ENCODE results near the gene PSME2.

DNA sequence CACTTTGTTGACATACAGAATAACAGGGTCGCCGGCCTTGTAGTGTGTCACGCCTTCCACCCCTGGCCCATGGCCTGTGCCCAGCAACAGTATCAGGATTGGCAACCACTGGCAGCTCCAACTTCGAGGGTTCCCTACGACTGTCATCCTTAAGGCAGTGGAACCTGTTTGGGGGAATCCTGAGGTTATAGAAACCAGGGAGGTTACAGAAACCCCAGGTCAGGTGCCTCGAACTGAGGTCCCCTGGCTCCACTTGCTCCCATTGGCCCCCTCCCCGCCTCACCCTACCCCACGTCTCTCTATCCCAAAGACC is 48.4 kb upstream of the PSME2 start:
- no peak for TF ChIP-seq YY1 (tag by site-specific recombination; IDR thresholded peaks at IDR 0.05)
- TF ChIP-seq, protein P1, sequence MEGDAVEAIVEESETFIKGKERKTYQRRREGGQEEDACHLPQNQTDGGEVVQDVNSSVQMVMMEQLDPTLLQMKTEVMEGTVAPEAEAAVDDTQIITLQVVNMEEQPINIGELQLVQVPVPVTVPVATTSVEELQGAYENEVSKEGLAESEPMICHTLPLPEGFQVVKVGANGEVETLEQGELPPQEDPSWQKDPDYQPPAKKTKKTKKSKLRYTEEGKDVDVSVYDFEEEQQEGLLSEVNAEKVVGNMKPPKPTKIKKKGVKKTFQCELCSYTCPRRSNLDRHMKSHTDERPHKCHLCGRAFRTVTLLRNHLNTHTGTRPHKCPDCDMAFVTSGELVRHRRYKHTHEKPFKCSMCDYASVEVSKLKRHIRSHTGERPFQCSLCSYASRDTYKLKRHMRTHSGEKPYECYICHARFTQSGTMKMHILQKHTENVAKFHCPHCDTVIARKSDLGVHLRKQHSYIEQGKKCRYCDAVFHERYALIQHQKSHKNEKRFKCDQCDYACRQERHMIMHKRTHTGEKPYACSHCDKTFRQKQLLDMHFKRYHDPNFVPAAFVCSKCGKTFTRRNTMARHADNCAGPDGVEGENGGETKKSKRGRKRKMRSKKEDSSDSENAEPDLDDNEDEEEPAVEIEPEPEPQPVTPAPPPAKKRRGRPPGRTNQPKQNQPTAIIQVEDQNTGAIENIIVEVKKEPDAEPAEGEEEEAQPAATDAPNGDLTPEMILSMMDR (tag by site-specific recombination; IDR thresholded peaks at IDR 0.05), result no peak
- no peak for TF ChIP-seq ZNF623 (tag by site-specific recombination; IDR thresholded peaks at IDR 0.05)
- no peak for TF ChIP-seq OSR2 (tag by site-specific recombination; IDR thresholded peaks at IDR 0.05)
- TF ChIP-seq TCF7L2 (IDR thresholded peaks at IDR 0.05; ENCODE audit: borderline replicate concordance, low read depth, low read length), result no peak
- TF ChIP-seq ZBTB8A (tag by site-specific recombination; IDR thresholded peaks at IDR 0.05), result no peak
- TF ChIP-seq ZNF274 (IDR thresholded peaks at IDR 0.05; ENCODE audit: low read length), result no peak
- TF ChIP-seq ZNF274 (tag by site-specific recombination; IDR thresholded peaks at IDR 0.05; ENCODE audit: borderline replicate concordance), result no peak
- TF ChIP-seq ZNF24 (tag by site-specific recombination; IDR thresholded peaks at IDR 0.05), result no peak
- no peak for TF ChIP-seq ZNF114 (tag by site-specific recombination; IDR thresholded peaks at IDR 0.05)
- TF ChIP-seq ZBTB17 (tag by site-specific recombination; IDR thresholded peaks at IDR 0.05), result no peak
- TF ChIP-seq ZNF621 (tag by site-specific recombination; IDR thresholded peaks at IDR 0.05), result no peak
- TF ChIP-seq, protein P2, sequence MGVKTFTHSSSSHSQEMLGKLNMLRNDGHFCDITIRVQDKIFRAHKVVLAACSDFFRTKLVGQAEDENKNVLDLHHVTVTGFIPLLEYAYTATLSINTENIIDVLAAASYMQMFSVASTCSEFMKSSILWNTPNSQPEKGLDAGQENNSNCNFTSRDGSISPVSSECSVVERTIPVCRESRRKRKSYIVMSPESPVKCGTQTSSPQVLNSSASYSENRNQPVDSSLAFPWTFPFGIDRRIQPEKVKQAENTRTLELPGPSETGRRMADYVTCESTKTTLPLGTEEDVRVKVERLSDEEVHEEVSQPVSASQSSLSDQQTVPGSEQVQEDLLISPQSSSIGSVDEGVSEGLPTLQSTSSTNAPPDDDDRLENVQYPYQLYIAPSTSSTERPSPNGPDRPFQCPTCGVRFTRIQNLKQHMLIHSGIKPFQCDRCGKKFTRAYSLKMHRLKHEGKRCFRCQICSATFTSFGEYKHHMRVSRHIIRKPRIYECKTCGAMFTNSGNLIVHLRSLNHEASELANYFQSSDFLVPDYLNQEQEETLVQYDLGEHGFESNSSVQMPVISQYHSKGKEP (tag by site-specific recombination; IDR thresholded peaks at IDR 0.05), result no peak
- no peak for TF ChIP-seq ZFP3 (tag by site-specific recombination; IDR thresholded peaks at IDR 0.05; ENCODE audit: low read depth)
